ENCODE measurements around the gene C12orf57. TPM values are rescaled to one million over a fixed set of nuclear protein-coding genes. Genes with fewer than 3 reads are reported as not detected.
A peak's percentile ranks its signal among the peaks of the same experiment; 100 is the strongest.

The C12orf57 gene
- total RNA-seq, 4 donors from 2014 or later = 175 to 220 (median 183) TPM

DNA sequence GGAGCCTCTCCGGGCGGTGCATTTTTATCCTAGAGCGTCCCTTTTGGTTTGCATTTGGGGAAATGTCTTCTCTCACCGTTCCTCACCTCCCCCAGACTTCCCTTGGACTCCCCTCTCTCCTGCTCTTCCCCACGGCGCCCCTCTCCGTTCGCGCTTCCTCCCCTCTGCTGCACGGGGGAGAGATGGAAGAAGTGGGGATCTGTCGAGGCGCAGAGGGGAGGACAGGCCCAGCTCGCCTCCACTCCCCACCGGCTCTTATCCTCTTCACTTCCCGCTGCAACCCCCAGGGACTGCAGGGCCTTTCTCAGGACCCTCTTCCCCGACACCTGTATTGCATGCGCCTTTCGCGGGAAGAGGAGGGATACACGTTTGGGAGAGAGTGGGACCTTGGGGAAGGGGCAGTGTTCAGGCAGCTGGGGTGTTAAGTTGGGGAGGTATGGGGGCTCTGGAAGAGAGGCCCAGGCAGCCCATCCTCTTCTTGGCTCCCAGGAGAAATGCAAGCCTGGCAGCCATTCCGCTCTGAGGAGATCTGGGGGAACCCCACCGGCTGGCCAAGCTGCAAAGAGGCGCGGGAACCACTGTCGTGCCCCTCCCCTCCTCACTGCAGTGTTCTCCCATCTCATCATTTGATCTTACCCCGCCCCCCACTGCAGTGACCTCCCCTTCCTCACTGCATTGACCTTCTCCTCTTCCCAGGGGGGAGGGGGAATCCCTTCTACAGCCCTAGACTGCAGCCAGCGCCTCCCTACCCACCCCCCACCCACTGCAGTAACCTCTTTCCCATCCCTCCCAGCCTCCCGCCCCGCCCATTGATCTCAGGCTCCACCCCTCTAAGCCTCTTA lies 28.7 kb upstream of the C12orf57 start:
- ATAC-seq = peak in 1 of 2 donors; percentile 7
- intact Hi-C loops (cut with DNase I; ENCODE audit: low total_unique reads) = no loop called here
- Histone ChIP-seq H3K36me3 (no peaks in the 10 kb centered on the region), H3K27ac (peak overlapping the region; percentile 36 to 72 (median 60)), H3K4me3 (peak overlapping the region; percentile 60 to 88 (median 66)), H3K9me3 (no peaks in the 10 kb centered on the region), H3K27me3 (peaks cover 14 to 20% (median 17%) of the 10 kb centered on the region in 3 donors), H3K4me1 (peaks cover 9 to 11% of the 10 kb centered on the region in 2 donors)
- in situ Hi-C loops (cut with MboI; ENCODE audit: low sequenced_read_pairs in 4 of 4) = loop anchor here in 1 of 4 donors (25.0 kb wide), 1 partner anchor 197 kb away; the partner anchor contains the start of gene C1RL
- TF ChIP-seq, protein P1, sequence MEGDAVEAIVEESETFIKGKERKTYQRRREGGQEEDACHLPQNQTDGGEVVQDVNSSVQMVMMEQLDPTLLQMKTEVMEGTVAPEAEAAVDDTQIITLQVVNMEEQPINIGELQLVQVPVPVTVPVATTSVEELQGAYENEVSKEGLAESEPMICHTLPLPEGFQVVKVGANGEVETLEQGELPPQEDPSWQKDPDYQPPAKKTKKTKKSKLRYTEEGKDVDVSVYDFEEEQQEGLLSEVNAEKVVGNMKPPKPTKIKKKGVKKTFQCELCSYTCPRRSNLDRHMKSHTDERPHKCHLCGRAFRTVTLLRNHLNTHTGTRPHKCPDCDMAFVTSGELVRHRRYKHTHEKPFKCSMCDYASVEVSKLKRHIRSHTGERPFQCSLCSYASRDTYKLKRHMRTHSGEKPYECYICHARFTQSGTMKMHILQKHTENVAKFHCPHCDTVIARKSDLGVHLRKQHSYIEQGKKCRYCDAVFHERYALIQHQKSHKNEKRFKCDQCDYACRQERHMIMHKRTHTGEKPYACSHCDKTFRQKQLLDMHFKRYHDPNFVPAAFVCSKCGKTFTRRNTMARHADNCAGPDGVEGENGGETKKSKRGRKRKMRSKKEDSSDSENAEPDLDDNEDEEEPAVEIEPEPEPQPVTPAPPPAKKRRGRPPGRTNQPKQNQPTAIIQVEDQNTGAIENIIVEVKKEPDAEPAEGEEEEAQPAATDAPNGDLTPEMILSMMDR (IDR thresholded peaks at IDR 0.05 in 4 of 5, conservative IDR thresholded peaks at IDR 0.05 in 1 of 5) = no peak
- TF ChIP-seq POLR2A (IDR thresholded peaks at IDR 0.05) = no peak
- DNase-seq = no peak

DNA sequence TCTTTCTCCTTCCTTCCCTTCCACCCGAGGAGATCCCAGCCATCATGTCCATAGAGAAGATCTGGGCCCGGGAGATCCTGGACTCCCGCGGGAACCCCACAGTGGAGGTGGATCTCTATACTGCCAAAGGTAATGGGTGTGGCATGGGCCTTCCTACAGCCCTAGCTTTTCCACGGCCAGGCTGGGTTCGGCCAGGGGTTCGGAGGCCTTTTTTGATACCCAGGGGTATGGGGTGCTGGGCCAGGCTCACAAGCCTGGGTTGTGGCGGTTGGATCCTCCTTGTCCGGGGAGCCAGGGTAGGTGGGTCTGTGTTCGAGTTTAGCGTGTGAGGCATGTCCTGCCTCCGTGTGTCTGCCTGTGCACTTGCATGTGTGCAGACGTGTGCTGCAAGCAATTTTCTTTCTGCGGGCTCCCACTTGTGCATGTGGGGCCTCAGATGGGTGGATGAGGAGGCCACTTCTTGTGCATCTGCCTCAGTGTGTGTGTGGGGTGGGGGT lies 28.0 kb upstream of the C12orf57 start:
- intact Hi-C loops (cut with DNase I; ENCODE audit: low total_unique reads) (no loop called here), in situ Hi-C loops (cut with MboI; ENCODE audit: low sequenced_read_pairs in 4 of 4) (loop anchor here in 1 of 4 donors (25.0 kb wide), 1 partner anchor 196 kb away; the partner anchor contains the start of gene C1RL)
- H3K9me3 ChIP-seq = no peaks in the 10 kb centered on the region
- H3K4me1 ChIP-seq = peaks cover 9 to 11% of the 10 kb centered on the region in 2 donors
- ATAC-seq (no peak), DNase-seq (no peak)
- no peaks in the 10 kb centered on the region for H3K36me3 ChIP-seq
- peaks cover 14 to 20% (median 17%) of the 10 kb centered on the region in 3 donors for H3K27me3 ChIP-seq
- H3K4me3 ChIP-seq = no peak overlapping the region
- no peak for TF ChIP-seq POLR2A (IDR thresholded peaks at IDR 0.05)
- TF ChIP-seq, protein P1 (IDR thresholded peaks at IDR 0.05 in 4 of 5, conservative IDR thresholded peaks at IDR 0.05 in 1 of 5) = no peak
- H3K27ac ChIP-seq = no peak overlapping the region

DNA sequence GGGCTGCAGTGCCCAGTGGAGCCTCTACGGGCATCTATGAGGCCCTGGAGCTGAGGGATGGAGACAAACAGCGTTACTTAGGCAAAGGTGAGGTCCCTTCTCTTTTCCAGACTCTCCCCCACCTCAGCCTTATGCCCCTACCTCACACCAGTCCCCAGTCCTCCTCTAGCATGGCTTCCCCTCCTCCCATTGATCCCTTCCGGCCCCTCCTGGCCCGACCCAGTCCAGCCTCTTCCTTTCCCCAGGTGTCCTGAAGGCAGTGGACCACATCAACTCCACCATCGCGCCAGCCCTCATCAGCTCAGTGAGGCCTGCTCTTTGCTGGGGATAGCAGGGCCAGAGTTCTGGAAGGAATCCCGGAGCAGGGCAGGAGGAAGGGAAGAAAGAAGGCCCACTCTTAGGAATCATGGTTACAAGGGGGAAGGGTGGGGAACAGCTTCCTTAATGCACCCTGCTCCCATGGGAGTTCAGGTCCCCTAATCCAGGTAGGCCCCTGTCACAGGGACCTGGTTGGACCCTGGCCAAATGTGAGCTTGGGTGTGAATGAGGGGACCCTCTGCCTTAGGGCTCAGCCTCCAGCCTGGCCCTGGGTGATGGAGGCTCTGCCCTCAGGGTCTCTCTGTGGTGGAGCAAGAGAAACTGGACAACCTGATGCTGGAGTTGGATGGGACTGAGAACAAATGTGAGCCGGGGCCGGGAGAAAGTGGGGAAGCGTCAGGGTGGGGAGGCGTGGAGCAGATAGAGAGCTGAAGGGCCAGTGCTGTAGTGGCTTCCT lies 27.2 kb upstream of the C12orf57 start:
- H3K9me3 ChIP-seq = no peaks in the 10 kb centered on the region
- intact Hi-C loops (cut with DNase I; ENCODE audit: low total_unique reads) = no loop called here
- peaks cover 9 to 11% of the 10 kb centered on the region in 2 donors for H3K4me1 ChIP-seq
- TF ChIP-seq, protein P1 (IDR thresholded peaks at IDR 0.05 in 4 of 5, conservative IDR thresholded peaks at IDR 0.05 in 1 of 5) = no peak
- no peak for TF ChIP-seq POLR2A (IDR thresholded peaks at IDR 0.05)
- H3K4me3 ChIP-seq = no peak overlapping the region
- no peaks in the 10 kb centered on the region for H3K36me3 ChIP-seq
- ATAC-seq = no peak
- DNase-seq = no peak
- peaks cover 14 to 20% (median 17%) of the 10 kb centered on the region in 3 donors for H3K27me3 ChIP-seq
- in situ Hi-C loops (cut with MboI; ENCODE audit: low sequenced_read_pairs in 4 of 4) = loop anchor here in 1 of 4 donors (25.0 kb wide), 1 partner anchor 196 kb away; the partner anchor contains the start of gene C1RL
- H3K27ac ChIP-seq = no peak overlapping the region

DNA sequence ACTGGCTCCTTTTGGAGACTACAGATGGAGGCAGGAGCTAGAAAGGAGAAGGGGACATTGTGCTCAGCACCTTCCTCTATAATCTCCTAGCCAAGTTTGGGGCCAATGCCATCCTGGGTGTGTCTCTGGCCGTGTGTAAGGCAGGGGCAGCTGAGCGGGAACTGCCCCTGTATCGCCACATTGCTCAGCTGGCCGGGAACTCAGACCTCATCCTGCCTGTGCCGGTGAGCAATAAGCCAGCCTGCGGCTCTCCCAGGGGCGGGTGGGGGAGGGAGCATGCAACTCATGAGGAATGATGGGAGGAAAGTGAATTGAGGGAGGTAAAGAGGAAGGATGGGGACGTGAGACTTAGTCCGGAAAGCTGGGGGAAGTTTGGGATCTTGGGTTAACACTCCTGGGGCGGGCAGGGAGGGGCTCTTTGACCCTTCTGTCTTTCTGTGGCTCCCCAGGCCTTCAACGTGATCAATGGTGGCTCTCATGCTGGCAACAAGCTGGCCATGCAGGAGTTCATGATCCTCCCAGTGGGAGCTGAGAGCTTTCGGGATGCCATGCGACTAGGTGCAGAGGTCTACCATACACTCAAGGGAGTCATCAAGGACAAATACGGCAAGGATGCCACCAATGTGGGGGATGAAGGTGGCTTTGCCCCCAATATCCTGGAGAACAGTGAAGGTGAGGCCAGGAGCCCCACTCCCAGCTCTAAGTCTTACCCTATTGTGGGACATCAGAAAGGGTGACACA lies 26.2 kb upstream of the C12orf57 start:
- Histone ChIP-seq H3K36me3 (no peaks in the 10 kb centered on the region), H3K9me3 (no peaks in the 10 kb centered on the region), H3K4me1 (peaks cover 9 to 11% of the 10 kb centered on the region in 2 donors), H3K4me3 (no peak overlapping the region), H3K27me3 (peaks cover 14 to 20% (median 17%) of the 10 kb centered on the region in 3 donors), H3K27ac (no peak overlapping the region)
- no peak for TF ChIP-seq POLR2A (IDR thresholded peaks at IDR 0.05)
- no peak for ATAC-seq
- intact Hi-C loops (cut with DNase I; ENCODE audit: low total_unique reads) (no loop called here), in situ Hi-C loops (cut with MboI; ENCODE audit: low sequenced_read_pairs in 4 of 4) (loop anchor here in 1 of 4 donors (25.0 kb wide), 1 partner anchor 195 kb away; the partner anchor contains the start of gene C1RL)
- DNase-seq = no peak

Data from gastrocnemius medialis (tissue), 4 donors.